ENCODE data around the gene SLC29A4. TPM values are rescaled to one million over a fixed set of nuclear protein-coding genes. Genes with fewer than 3 reads are reported as not detected.

SLC29A4 gene
- total and polyA plus RNA-seq, 2 of the 13 experiments (the other 11 are each of a cell fraction or from before 2014, with no cell fraction given), result 29.7 to 31.7 TPM

- 92% methylated on average over 16 of the region's 18 CpGs for WGBS (ENCODE audit: low lambda C conversion rate)
- BruUV-seq (replicated peaks), result no TSS peak
- DNase-seq (ENCODE audit: low spot score), result no peak
- intact Hi-C loops (cut with micrococcal nuclease; ENCODE audit: unreplicated experiment) (no loop called here), in situ Hi-C loops (cut with HindIII; ENCODE audit: extremely low pct_ligation_motif_present, low pct_unique_long_range_greater_than_20kb) (no loop called here)
- TF ChIP-seq IRF2 (CRISPR knock-in tag; IDR thresholded peaks at IDR 0.05), result no peak
- TF ChIP-seq ZNF12 (CRISPR knock-in tag; IDR thresholded peaks at IDR 0.05), result no peak
- no peak for TF ChIP-seq BORCS8-MEF2B (CRISPR knock-in tag; IDR thresholded peaks at IDR 0.05)
- TF ChIP-seq FOXC1 (CRISPR knock-in tag; IDR thresholded peaks at IDR 0.05; ENCODE audit: borderline replicate concordance), result no peak
- no peak for TF ChIP-seq SATB2 (CRISPR knock-in tag; IDR thresholded peaks at IDR 0.05)
- TF ChIP-seq ELF3 (CRISPR knock-in tag; IDR thresholded peaks at IDR 0.05), result no peak
- TF ChIP-seq DRAP1 (CRISPR knock-in tag; IDR thresholded peaks at IDR 0.05), result no peak
- TF ChIP-seq SMYD3 (CRISPR knock-in tag; IDR thresholded peaks at IDR 0.05), result no peak
- TF ChIP-seq REPIN1 (CRISPR knock-in tag; IDR thresholded peaks at IDR 0.05; ENCODE audit: borderline replicate concordance, low read depth), result no peak
- no peak for TF ChIP-seq NR0B2 (CRISPR knock-in tag; IDR thresholded peaks at IDR 0.05)
- ChIA-PET CTCF (ENCODE audit: low intra/inter-chr PET ratio, low total read pairs) (no interaction called here), POLR2A (no interaction called here)
- peak; percentile 32 for ATAC-seq
- Histone ChIP-seq H4K20me1 (ENCODE audit: insufficient read depth, low read length) (no peaks in the 10 kb centered on the region), H3K4me1 (ENCODE audit: insufficient read depth, low read length) (no peaks in the 10 kb centered on the region), H3K9ac (ENCODE audit: insufficient read depth, low read depth, low read length) (no peak overlapping the region), H3K9me3 (ENCODE audit: low read length) (no peaks in the 10 kb centered on the region), H3K27ac (ENCODE audit: extremely low read length, insufficient read depth, low read length) (no peak overlapping the region), H3K27me3 (ENCODE audit: control insufficient read depth in 1 of 2, insufficient read depth in 2 of 2, low read length in 2 of 2) (no peaks in the 10 kb centered on the region), H2AFZ (ENCODE audit: low read length) (no peak overlapping the region), H3K4me3 (replicated peaks in 1 of 3; ENCODE audit: insufficient read depth in 1 of 3, low read depth in 2 of 3, low read length in 3 of 3) (no peak overlapping the region), H3K4me2 (ENCODE audit: low read depth, low read length) (no peak overlapping the region), H3K36me3 (replicated peaks in 1 of 2; ENCODE audit: control insufficient read depth in 1 of 2, insufficient read depth in 2 of 2, low read length in 2 of 2) (peaks cover 0 to 2% of the 10 kb centered on the region in 2 experiments; a peak in 1 of 5 replicates), H3K79me2 (ENCODE audit: insufficient read depth, low read length) (no peaks in the 10 kb centered on the region)
- no peak for FAIRE-seq
Measured at GRCh38 chr7:5303061-5303460, 20.3 kb downstream of the SLC29A4 start.
